ENCODE results near the gene PRAC1.

PRAC1 gene

GRCh38 chr17:48735062-48735351 is 12.7 kb upstream of the PRAC1 start:
- Mint-ChIP-seq H3K4me1 (peaks cover 6% of the 10 kb centered on the region), H3K27ac (no peak overlapping the region), H3K27me3 (peaks cover 29% of the 10 kb centered on the region), H3K36me3 (peaks cover 3% of the 10 kb centered on the region), H3K9me3 (no peaks in the 10 kb centered on the region), H3K4me3 (no peak overlapping the region)
- DNase-seq (ENCODE audit: low spot score in 2 of 2): no peak
- no peak for ATAC-seq (ENCODE audit: low read depth)

GRCh38 chr17:48734333-48735061 is 12.2 kb upstream of the PRAC1 start:
- H3K9me3 Mint-ChIP-seq: no peaks in the 10 kb centered on the region
- peaks cover 3% of the 10 kb centered on the region for H3K36me3 Mint-ChIP-seq
- no peak for ATAC-seq (ENCODE audit: low read depth)

DNA sequence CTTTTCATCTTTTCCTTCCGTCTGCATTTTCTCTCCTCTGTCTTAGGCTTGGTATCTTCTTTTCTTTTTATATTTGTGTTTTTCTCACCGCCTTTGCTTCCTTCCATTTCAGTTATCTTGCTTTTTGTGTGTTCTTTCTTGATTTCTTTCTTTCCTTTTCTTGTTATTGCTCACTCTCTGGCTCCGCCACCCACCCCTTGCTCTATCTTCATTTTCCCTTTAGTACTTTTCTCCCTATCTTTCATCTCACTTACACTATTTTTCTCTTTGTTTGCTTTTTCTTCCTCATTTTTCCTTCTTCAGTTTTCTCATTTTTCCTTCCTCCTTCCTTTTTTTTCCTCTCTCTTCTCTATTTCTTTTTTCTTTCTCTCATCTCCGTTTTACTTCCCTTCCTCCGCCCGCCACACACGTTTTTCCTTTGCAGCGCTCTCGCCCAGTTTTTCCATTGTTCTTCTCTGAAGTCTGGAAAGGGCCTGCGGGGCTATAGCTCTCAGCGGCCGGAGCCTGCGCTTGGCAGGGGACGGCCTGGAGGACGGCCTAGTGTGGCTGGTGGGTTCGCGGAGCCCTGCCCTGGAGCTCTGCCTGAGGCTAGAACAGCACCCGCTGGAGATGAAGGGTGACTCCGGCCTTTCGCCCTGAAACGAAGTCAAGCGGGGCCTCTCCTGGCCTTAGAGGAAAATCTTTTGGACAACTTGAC is 11.5 kb upstream of the PRAC1 start:
- Mint-ChIP-seq H3K27ac (no peak overlapping the region), H3K9me3 (no peaks in the 10 kb centered on the region), H3K4me3 (peak overlapping the region; percentile 38)

More at GRCh38 chr17:48734333-48735061, 12.2 kb upstream of the PRAC1 start:
- no peak overlapping the region for H3K4me3 Mint-ChIP-seq
- peaks cover 6% of the 10 kb centered on the region for H3K4me1 Mint-ChIP-seq
- H3K27me3 Mint-ChIP-seq: peaks cover 30% of the 10 kb centered on the region
- DNase-seq (ENCODE audit: low spot score in 2 of 2): no peak
- H3K27ac Mint-ChIP-seq: no peak overlapping the region

GRCh38 chr17:48732688-48733629 is 10.6 kb upstream of the PRAC1 start:
- no peaks in the 10 kb centered on the region for H3K9me3 Mint-ChIP-seq
- peaks cover 3% of the 10 kb centered on the region for H3K36me3 Mint-ChIP-seq
- no peak for DNase-seq (ENCODE audit: low spot score in 2 of 2)
- peaks cover 9% of the 10 kb centered on the region for H3K4me1 Mint-ChIP-seq
- ATAC-seq (ENCODE audit: low read depth): no peak
- peak overlapping the region; percentile 38 for H3K4me3 Mint-ChIP-seq
- H3K27ac Mint-ChIP-seq: no peak overlapping the region
- H3K27me3 Mint-ChIP-seq: peaks cover 37% of the 10 kb centered on the region

More for the DNA sequence above, 11.5 kb upstream of the PRAC1 start:
- Mint-ChIP-seq H3K36me3 (peaks cover 3% of the 10 kb centered on the region), H3K27me3 (peaks cover 35% of the 10 kb centered on the region), H3K4me1 (peaks cover 7% of the 10 kb centered on the region)
- DNase-seq (ENCODE audit: low spot score in 2 of 2) (no peak), ATAC-seq (ENCODE audit: low read depth) (no peak)

DNA sequence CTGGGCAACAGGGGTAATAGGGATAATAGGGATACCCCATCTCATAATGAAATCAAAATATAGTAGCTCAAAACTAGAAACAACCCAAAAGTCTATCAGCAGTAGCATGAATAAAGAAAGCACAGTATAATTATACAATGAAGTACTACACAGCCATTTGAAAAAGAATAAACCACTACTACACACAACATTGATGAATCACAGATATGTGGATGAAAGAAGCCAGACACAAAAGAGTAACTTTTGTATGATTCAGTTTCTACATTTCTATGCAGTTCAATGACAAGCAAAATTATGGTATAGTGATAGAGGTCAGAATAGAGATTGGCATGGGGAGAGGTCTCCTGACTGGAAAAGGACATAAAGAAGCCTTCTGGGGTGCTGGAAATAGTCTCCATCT is 9.0 kb upstream of the PRAC1 start:
- no peak overlapping the region for H3K27ac Mint-ChIP-seq
- ATAC-seq (ENCODE audit: low read depth): no peak
- no peak for DNase-seq (ENCODE audit: low spot score in 2 of 2)
- peaks cover 13% of the 10 kb centered on the region for H3K4me1 Mint-ChIP-seq
- no peak overlapping the region for H3K4me3 Mint-ChIP-seq
- peaks cover 37% of the 10 kb centered on the region for H3K27me3 Mint-ChIP-seq
- H3K9me3 Mint-ChIP-seq: no peaks in the 10 kb centered on the region
- peaks cover 3% of the 10 kb centered on the region for H3K36me3 Mint-ChIP-seq

DNA sequence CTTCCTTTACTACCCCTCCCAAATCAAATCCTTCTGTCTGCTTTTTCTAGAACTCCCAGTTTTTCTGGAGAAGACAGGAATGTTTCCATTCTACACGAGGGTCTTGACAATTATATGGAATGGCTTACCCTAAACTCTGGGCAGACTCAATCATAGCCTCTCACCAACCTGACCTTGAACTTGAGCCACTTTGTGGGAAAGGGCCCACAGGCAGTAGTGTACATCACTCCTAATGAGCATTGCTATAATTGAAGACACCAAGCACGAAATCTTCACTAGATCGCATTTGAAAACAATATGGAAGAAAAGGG is 7.9 kb upstream of the PRAC1 start:
- H3K4me1 Mint-ChIP-seq: peaks cover 14% of the 10 kb centered on the region

DNA sequence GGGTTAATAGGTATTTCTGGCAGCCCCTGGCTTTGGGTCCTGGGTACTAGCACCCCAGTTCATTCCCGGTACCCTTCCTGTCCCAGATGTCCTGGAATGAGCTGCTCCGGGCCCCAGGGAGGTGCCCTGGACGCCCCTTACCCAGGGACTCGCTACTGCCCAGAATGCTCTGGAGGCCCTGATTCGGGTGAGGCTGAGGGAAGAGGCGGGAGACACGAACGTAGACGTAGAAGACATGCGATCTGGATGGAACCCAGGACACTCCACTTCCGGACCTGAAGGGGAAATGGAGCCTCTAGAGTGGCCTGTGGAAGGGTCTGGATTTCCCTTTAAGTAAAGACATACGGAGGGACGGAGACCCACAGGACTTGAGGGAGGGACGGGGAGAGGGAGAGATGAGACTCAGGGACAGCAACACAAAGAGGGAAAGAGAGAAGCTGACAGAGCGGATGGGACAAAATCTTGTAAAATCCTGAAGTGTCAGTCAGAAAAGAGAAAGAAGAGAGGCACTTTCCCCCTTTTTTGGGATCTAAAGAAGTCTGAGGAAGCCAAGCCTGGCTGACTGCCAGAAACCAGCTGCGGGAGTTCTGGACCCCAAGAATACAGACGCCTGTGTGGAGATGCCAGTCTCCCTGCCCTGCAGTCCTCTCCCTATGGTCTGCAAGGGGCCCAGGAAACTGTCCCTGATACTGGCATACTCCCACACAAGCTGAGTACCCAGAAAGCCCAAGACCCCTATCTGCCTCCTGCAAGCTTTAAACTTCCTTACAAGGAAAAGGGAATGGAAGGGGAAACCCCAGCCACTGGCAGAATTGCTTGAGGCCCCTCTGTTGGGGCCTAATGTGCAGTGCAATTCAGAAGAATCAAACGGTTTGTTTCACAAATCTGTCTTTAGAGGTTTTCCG is 7.3 kb upstream of the PRAC1 start:
- Mint-ChIP-seq H3K4me1 (peaks cover 17% of the 10 kb centered on the region), H3K4me3 (no peak overlapping the region), H3K27me3 (peaks cover 36% of the 10 kb centered on the region), H3K9me3 (no peaks in the 10 kb centered on the region), H3K36me3 (peaks cover 3% of the 10 kb centered on the region), H3K27ac (no peak overlapping the region)
- DNase-seq (ENCODE audit: low spot score in 2 of 2): no peak
- ATAC-seq (ENCODE audit: low read depth): no peak

More for the DNA sequence above, 7.9 kb upstream of the PRAC1 start:
- Mint-ChIP-seq H3K36me3 (peaks cover 3% of the 10 kb centered on the region), H3K27ac (no peak overlapping the region), H3K9me3 (no peaks in the 10 kb centered on the region), H3K4me3 (no peak overlapping the region), H3K27me3 (peaks cover 35% of the 10 kb centered on the region)
- no peak for ATAC-seq (ENCODE audit: low read depth)
- DNase-seq (ENCODE audit: low spot score in 2 of 2): no peak

DNA sequence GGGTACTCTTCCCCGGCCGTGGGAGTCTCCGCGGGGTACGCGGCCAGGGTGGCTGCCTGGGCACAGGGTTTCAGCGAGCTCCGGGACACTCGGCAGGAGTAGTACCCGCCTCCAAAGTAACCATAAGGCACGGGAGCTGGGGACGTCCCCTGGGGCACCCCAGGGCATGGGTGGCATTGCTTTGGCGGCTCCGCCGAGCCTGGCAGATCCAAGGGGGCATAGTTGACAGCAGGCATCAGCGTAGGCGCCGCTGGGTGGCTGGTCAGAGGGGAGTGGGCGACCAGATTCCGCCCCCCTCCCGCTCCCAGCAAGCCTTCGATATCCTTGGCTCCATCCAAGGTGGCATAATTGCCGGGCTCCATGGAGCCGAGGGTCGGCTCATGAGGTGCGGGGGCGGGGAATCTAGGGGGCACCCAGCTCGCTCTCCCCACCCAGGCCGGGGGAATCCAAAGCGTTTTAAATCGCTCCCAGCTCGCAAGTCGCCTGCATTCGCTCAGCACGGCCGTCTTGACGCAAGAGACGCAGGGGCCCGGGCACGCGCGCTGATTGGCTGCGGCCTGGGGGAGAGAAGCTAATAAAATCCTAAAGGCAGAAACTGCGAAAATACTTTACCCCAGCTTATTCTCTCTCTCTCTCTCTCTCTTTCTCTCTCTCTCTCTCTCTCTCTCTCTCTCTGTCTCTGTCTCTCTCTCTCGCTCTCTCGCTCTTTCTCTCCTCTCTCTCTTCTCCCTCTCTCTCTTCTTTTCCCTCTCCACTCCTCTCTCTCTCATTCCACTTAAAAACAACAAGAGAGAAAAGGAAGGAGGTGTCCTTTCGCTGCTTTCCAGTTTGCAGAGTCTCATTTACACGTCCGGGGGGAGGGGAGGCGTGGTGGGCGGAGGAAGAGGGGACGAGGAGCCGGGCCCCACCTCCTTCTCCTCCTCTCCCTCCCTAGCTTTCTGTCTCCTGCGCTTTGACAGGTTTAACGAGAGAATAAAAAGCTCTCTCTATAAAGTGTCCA is 6.2 kb upstream of the PRAC1 start, which contains the start of gene HOXB13:
Gene HOXB13 (minus strand): TSS at position 519 of the 1,000 bp plus-strand sequence. CDS start 157 bp downstream, at position 362.
- peak within 1 kb of the TSS; percentile 30 for H3K4me3 Mint-ChIP-seq
- H3K4me1 Mint-ChIP-seq: peaks cover 18% of the 10 kb centered on the region
- H3K36me3 Mint-ChIP-seq: peaks cover under 1% of the 10 kb centered on the region
- ATAC-seq (ENCODE audit: low read depth): no peak
- no peak for DNase-seq (ENCODE audit: low spot score in 2 of 2)
- peak within 1 kb of the TSS; percentile 5 for H3K27ac Mint-ChIP-seq
- no peaks in the 10 kb centered on the region for H3K9me3 Mint-ChIP-seq
- H3K27me3 Mint-ChIP-seq: peaks cover 37% of the 10 kb centered on the region

DNA sequence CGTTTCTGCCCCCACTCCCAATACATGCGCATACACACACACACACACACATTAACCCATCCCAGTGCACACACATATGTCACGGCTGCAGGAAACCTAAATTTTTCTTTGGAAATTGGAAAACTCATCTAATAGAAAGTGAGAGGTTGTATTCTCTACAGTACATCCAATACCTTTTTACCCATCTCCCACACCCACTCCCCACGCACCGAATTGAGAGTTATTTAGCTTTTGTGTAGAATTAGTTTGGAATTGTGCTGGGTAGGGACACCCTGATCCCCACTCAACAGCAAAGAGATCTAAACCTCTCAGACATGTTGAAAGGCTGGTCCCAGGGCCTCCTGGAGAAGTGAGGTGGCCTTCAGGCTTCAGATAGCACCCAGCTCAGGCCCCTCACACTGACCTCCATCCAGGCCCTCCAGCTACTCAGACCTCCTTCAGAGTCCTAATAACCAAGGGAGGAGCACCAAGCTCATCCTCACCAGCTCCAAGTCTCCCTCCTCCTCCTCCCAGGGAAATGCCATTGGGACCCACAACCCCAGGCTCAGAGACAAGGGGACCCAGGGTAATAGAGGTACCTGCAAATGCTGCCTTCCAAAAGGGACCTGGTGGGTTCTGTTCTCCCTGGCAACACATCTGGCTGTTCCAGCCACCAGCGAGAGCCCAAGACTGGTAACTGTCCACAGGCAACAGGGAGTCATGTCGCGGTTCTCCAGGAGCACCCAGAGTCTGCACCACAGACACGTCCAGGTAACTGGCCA is 5.3 kb upstream of the PRAC1 start:
- H3K36me3 Mint-ChIP-seq: no peaks in the 10 kb centered on the region
- no peaks in the 10 kb centered on the region for H3K9me3 Mint-ChIP-seq
- peaks cover 16% of the 10 kb centered on the region for H3K4me1 Mint-ChIP-seq
- ATAC-seq (ENCODE audit: low read depth) (peak; percentile 30), DNase-seq (ENCODE audit: low spot score in 2 of 2) (no peak)
- no peak overlapping the region for H3K27ac Mint-ChIP-seq
- peaks cover 35% of the 10 kb centered on the region for H3K27me3 Mint-ChIP-seq
- H3K4me3 Mint-ChIP-seq: no peak overlapping the region

DNA sequence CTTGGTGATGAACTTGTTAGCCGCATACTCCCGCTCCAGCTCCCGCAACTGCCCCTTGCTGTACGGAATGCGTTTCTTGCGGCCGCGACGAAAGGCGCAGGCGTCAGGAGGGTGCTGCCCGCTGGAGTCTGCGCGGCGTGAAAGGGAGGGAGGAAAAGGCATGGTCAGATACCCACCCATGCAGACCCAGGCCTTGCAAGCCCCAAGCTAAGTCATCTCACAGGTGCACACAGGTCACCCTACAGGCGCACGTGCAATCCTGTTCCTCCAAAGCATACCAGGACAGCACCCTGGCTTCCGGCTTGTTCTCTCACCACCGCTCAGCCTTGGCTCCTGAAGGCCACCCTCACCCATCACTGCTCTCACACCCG is 4.6 kb upstream of the PRAC1 start:
- H3K27me3 Mint-ChIP-seq: peaks cover 39% of the 10 kb centered on the region
- H3K4me3 Mint-ChIP-seq: no peak overlapping the region
- no peaks in the 10 kb centered on the region for H3K9me3 Mint-ChIP-seq
- ATAC-seq (ENCODE audit: low read depth) (peak; percentile 38), DNase-seq (ENCODE audit: low spot score in 2 of 2) (no peak)
- H3K4me1 Mint-ChIP-seq: peaks cover 16% of the 10 kb centered on the region
- no peaks in the 10 kb centered on the region for H3K36me3 Mint-ChIP-seq
- no peak overlapping the region for H3K27ac Mint-ChIP-seq

DNA sequence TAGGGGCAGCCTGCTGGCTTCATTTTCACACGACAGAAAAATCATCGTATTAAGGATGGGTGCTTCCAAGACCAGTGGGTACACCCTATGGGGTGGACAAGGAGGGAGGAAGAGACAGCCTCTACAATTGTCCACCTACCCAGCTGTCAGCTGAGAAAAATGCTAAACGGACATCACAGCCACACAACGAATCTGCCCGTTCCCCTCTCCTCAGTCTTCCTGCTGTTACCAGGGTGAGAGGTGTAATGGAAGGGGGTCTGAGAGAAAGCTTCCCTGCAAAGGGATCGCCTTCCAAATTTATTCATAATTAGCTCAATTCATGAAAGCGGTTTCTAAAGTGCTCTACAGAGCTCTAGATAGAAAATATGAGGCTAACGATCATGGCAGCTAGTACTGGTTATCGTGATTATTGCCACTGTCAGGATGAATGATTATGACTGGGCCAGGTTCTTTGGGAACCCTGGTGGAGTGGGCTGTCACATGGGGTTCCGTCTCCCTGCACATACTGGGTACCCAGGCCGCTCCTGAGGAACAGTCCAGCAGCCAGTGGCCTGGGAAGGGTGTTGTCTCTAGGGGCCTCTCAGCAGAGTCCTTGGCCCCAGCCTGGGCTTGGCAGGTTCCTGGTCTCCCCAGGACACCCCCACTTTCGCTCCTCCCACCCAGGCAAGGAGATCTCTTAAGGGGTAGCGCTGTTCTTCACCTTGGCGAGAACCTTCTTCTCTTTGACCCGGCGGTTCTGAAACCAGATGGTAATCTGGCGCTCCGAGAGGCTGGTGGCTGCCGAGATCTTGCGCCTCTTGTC is 4.0 kb upstream of the PRAC1 start:
- no peak overlapping the region for H3K27ac Mint-ChIP-seq
- DNase-seq (ENCODE audit: low spot score in 2 of 2): no peak
- no peaks in the 10 kb centered on the region for H3K36me3 Mint-ChIP-seq
- peak; percentile 36 for ATAC-seq (ENCODE audit: low read depth)
- H3K4me1 Mint-ChIP-seq: peaks cover 16% of the 10 kb centered on the region
- no peak overlapping the region for H3K4me3 Mint-ChIP-seq
- peaks cover 39% of the 10 kb centered on the region for H3K27me3 Mint-ChIP-seq
- H3K9me3 Mint-ChIP-seq: no peaks in the 10 kb centered on the region

Measured in memory B cell (primary cell).